ENCODE measurements around the gene RALGAPB.
"Not testable (repeated sequence)": the region's sequence is repeated elsewhere in the genome, so short reads cannot be mapped to it uniquely, and the experiment has no call there.

Gene RALGAPB

GRCh38 chr20:38499366-38499765 lies 26.7 kb downstream of the RALGAPB start:
- no peak for DNase-seq

GRCh38 chr20:38501858-38502436 lies 29.3 kb downstream of the RALGAPB start:
- DNase-seq = no peak

- DNase-seq = no peak
These were observed 31.9 kb downstream of the RALGAPB start for GRCh38 chr20:38504368-38505090.

- DNase-seq = no peak
These were observed 32.4 kb downstream of the RALGAPB start for GRCh38 chr20:38505091-38505455.

- DNase-seq = not testable (repeated sequence)
These were observed 39.1 kb downstream of the RALGAPB start for GRCh38 chr20:38511726-38512125.

GRCh38 chr20:38514185-38514584 lies 41.5 kb downstream of the RALGAPB start:
- no peak for DNase-seq

- DNase-seq = no peak
These were observed 42.3 kb downstream of the RALGAPB start for GRCh38 chr20:38514947-38515346.

GRCh38 chr20:38515631-38516030 lies 43.0 kb downstream of the RALGAPB start:
- no peak for DNase-seq

- no peak for DNase-seq
These were observed 46.8 kb downstream of the RALGAPB start for GRCh38 chr20:38519426-38519825.

- no peak for DNase-seq
These were observed 47.6 kb downstream of the RALGAPB start for GRCh38 chr20:38520261-38520660.

GRCh38 chr20:38523697-38524096 lies 51.1 kb downstream of the RALGAPB start:
- no peak for DNase-seq

GRCh38 chr20:38528167-38528566 lies 55.5 kb downstream of the RALGAPB start:
- no peak for DNase-seq

- no peak for DNase-seq
These were observed 58.4 kb downstream of the RALGAPB start for GRCh38 chr20:38531021-38531420.

GRCh38 chr20:38534756-38535155 lies 62.1 kb downstream of the RALGAPB start:
- no peak for DNase-seq

- no peak for DNase-seq
These were observed 63.7 kb downstream of the RALGAPB start for GRCh38 chr20:38536310-38536709.

- DNase-seq = no peak
These were observed 64.5 kb downstream of the RALGAPB start for GRCh38 chr20:38537176-38537575.

- no peak for DNase-seq
These were observed 66.1 kb downstream of the RALGAPB start for GRCh38 chr20:38538789-38539188.

- DNase-seq = no peak
These were observed 70.6 kb downstream of the RALGAPB start for GRCh38 chr20:38543014-38543906.

- no peak for DNase-seq
These were observed 73.1 kb downstream of the RALGAPB start for GRCh38 chr20:38545771-38546170.

GRCh38 chr20:38547288-38548085 lies 74.8 kb downstream of the RALGAPB start:
- DNase-seq = no peak

- DNase-seq = no peak
These were observed 75.9 kb downstream of the RALGAPB start for GRCh38 chr20:38548356-38549083.

GRCh38 chr20:38550274-38550673 lies 77.6 kb downstream of the RALGAPB start:
- DNase-seq = no peak

Data from GDM1 (cell line).